Measurements from ENCODE around the gene MCM10.
"Not testable (repeated sequence)": the region's sequence is repeated elsewhere in the genome, so short reads cannot be mapped to it uniquely, and the experiment has no call there.

MCM10 gene

DNA sequence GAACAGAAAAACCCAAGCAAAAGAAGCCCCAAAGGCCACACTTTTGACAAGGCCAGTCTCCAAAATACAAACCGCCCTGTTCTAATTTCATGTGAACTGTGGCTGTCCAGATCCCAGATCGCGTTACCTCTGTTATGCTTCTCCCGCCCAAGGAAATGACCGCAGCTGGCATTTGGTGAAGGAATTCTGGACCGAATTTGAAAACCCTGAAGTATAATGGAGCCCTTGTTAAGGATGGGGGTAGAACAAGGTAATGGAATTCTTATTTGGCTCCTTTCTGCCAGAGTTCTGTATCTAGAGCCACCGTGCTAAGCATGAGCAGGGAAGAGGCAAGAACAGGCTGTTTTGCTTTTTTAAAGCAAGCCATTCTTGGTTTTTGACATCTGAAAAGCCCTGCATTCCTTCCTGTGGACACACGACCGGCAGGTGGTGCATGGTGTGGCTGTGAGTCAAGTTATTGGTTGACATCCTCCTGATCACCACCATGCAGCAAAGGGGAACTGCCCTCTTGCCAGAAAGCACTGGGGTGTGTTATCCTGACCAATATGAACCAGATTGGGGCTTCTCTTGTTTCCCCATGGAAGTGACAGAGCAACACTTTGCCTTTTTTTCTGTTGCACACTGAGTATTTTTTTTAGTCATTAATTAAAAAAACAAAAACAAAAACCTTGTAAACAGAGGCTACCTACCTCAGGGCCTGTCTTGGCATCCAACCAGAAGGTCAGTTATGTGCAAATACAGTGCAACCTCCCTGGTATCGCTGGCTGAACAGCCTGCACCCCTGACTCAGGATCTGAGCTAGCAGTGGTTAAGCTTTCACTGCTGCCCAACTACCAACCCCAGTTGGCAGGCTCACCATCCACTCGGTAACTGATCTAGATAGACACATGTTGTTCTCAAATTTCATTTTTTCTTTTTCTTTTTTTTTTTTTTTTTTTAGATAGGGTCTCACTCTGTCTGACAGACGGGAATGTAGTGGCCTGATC lies 58.6 kb downstream of the MCM10 start:
- DNase-seq (ENCODE audit: low read depth in 1 of 2, low spot score in 1 of 2), result no peak

GRCh38 chr10:13221572-13221971 lies 60.2 kb downstream of the MCM10 start:
- DNase-seq (ENCODE audit: low read depth in 1 of 2, low spot score in 1 of 2), result no peak

GRCh38 chr10:13222151-13222550 lies 60.8 kb downstream of the MCM10 start:
- DNase-seq (ENCODE audit: low read depth in 1 of 2, low spot score in 1 of 2), result no peak

- no peak for DNase-seq (ENCODE audit: low read depth in 1 of 2, low spot score in 1 of 2)
Measured at GRCh38 chr10:13222566-13222965, 61.2 kb downstream of the MCM10 start.

DNA sequence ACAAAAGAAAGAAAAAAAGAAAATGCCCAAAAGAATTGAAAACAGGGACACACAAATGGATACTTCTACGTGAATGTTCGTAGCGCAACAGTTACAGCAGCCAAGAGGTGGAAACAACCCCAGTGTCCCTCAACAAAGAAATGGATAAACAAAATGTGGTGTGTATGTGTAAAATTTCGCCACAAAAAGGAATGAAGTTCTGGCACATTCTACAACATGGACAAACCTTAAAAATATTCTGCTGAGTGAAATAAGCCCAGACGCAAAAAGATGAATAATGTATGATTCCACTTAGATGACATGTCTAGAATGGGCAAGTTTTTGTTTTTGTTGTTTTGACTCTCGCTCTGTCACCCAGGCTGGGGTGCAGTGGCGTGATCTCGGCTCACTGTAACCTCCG lies 61.9 kb downstream of the MCM10 start:
- DNase-seq (ENCODE audit: low read depth in 1 of 2, low spot score in 1 of 2), result no peak

DNA sequence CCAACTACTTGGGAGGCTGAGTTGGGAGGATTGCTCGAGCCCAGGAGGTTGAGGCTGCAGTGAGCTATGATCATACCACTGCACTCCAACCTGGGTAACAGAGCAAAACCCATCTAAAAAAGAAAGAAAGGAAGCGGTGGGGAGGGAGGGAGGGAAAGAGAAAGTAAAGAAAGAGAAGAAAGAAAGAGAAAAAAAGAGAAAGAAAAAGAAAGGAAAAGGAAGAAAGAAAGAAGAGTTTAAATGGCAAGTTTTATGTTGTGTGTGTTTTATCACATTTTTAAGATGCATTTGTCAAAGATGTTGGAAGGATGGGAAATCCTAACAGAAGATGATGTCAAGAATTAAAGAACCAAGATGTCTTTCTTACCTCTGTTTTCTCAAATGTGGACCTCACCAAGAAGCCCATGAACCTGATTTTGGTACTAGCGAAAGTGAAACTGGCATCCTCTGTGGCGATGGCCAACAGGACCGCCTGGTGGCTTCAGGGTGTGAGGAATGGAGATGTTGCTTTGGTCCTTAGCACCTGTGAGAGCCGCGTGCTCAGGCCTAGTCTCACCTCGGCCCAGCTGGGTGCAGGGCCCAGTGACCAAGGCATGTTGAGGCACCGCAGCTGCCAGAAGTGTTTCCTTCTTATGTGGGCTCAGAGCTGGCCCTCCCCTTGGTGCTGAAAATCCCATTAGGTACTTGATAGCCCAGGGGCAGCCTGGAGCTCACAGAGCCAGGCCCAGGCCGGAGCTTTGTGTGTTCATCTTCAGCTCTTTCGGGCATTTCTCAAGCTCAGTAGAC lies 63.0 kb downstream of the MCM10 start:
- DNase-seq (ENCODE audit: low read depth in 1 of 2, low spot score in 1 of 2), result no peak

DNA sequence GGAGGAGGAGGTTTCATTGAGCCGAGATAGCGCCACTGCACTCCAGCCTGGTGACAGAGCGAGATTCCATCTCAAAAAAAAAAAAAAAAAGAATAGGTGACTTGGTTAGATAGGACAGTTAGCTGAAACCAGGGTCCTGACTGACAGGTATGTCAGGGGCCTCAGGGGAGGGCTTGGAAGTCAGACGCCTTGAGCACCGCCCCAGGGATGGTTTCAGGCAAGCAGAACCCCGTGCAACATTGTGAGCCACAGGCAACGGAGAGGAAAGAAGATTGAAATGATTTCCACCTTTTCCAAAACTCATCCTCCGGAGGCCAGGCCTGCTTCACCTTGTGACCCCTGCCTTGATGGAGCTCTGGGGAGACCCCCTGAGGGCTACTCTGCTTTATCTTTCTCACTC lies 64.2 kb downstream of the MCM10 start:
- no peak for DNase-seq (ENCODE audit: low read depth in 1 of 2, low spot score in 1 of 2)

GRCh38 chr10:13227031-13227430 lies 65.7 kb downstream of the MCM10 start:
- DNase-seq (ENCODE audit: low read depth in 1 of 2, low spot score in 1 of 2), result no peak

DNA sequence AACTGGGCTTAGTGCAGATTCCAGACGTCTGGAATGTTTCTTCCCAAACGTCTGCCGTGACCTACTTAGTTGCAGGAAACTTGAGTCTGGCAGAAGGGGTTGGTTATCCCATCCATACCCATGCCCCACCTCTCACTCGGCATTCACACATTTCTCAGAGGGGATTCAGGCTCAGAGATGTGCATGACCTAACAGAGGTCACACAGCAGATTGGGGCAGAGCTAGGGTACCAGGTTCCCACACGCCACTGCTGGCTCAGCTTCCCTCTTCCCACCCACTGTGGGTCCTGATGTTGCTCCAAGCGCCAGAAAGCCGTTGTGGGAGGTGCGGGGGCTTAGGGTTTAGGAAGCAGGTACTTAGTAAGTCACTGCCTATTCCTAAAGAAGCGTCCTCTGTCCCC lies 69.8 kb downstream of the MCM10 start:
- no peak for DNase-seq (ENCODE audit: low read depth in 1 of 2, low spot score in 1 of 2)

GRCh38 chr10:13231808-13232207 lies 70.5 kb downstream of the MCM10 start:
- no peak for DNase-seq (ENCODE audit: low read depth in 1 of 2, low spot score in 1 of 2)

DNA sequence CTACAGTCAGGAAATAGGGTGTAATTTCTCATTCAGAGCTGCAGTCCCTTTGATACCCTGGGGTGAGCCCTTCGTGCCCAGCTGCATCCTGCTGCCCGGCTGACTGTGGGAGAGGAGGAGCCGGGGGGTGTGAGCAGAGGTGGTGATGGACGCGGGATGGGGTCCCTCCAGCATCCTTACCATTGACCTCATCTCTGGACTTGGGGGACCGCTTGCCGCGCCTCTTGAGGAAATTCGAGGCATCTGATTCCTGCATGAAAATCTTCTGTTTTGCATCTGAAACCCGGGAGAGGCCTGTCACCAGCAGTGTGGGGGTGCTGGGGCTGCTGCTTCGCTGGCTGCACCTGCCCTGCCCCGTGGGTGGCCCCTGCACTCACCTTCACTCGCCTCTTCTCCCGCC lies 72.0 kb downstream of the MCM10 start:
- no peak for DNase-seq (ENCODE audit: low read depth in 1 of 2, low spot score in 1 of 2)

DNA sequence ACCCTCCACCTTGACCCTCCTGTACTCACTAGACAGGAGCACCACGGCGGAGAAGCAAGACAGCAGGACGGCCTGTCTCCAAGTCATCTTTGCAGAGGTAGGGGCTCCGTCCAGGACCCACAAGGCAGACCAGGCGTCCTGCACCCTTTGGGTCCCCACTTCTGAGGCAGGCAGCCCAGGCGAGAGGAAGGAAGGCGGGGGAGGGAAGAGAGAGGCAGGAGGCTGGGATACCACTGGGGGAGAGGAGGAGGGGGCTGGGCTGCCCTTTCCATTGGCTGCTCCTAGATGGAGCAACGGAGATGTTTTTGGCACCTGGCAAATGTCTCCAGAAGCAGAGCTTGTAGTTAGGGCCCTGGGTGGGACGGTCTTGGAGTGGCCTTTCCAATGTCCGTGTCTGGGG lies 72.8 kb downstream of the MCM10 start, which contains the start of gene UCMA:
TSS of gene UCMA (minus strand) at position 203 of the 400 bp plus-strand sequence. CDS start at position 87, 116 bp downstream.
- no peak for DNase-seq (ENCODE audit: low read depth in 1 of 2, low spot score in 1 of 2)

- not testable (repeated sequence) for DNase-seq (ENCODE audit: low read depth in 1 of 2, low spot score in 1 of 2)
Measured at GRCh38 chr10:13234736-13235135, 73.4 kb downstream of the MCM10 start.

GRCh38 chr10:13236638-13237037 lies 75.3 kb downstream of the MCM10 start:
- DNase-seq (ENCODE audit: low read depth in 1 of 2, low spot score in 1 of 2), result no peak

- no peak for DNase-seq (ENCODE audit: low read depth in 1 of 2, low spot score in 1 of 2)
Measured at GRCh38 chr10:13238271-13239077, 77.1 kb downstream of the MCM10 start.

GRCh38 chr10:13239923-13240322 lies 78.6 kb downstream of the MCM10 start:
- no peak for DNase-seq (ENCODE audit: low read depth in 1 of 2, low spot score in 1 of 2)

- no peak for DNase-seq (ENCODE audit: low read depth in 1 of 2, low spot score in 1 of 2)
Measured at GRCh38 chr10:13241613-13242012, 80.3 kb downstream of the MCM10 start.

DNA sequence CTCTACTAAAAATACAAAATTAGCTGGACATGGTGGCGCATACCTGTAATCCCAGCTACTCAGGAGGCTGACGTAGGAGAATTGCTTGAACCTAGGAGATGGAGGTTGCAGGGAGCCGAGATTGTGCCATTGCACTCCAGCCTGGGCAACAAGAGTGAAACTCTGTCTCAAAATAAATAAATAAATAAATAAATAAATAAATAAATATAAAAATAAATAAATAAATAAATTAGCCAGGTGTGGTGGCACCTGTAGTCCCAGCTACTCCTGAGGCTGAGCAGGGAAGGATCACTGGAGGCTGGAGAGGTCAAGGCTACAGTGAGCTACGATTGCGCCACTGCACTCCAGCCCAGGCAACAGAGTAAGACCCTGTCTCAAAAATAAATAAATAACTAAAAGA lies 80.9 kb downstream of the MCM10 start:
- not testable (repeated sequence) for DNase-seq (ENCODE audit: low read depth in 1 of 2, low spot score in 1 of 2)

DNA sequence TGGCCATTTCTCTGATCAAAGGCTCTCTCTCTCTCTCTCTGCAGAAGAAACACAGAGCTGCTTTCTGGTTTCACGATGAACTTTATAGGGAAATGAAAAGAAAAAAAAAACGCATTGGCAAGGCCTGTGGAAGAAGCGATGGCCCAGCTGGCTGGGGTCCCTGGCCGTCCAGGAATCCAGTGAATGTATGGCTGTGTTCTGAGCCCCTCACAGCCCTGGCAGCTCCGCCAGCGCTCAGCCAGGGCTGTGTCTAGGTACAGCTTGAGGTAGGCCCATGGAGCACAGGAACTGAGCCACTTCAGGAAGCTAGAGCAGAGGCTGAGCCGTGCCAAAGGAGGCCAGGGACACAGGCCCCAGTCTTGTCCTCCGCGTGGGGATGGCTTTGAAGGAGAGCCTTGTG lies 85.9 kb downstream of the MCM10 start:
- no peak for DNase-seq (ENCODE audit: low read depth in 1 of 2, low spot score in 1 of 2)

DNA sequence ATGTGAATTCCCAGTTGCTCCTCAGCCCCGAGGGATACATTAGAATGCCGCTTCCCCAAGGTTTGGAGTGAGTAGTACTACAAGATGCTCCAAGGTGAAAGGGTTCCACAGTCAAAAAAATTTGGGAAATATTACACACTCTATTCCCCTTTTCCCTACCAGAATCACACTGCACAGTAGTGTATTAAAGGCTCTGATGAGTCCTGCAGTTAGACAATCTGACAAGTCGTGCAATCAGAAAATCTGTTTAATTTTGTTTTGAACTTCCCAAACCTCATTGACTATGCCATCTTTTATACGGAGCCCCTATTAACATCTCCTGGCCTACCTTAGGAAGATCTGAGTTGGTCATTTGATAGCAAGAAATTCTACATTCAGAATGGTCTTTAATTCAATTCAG lies 86.4 kb downstream of the MCM10 start:
- DNase-seq (ENCODE audit: low read depth in 1 of 2, low spot score in 1 of 2), result no peak

DNA sequence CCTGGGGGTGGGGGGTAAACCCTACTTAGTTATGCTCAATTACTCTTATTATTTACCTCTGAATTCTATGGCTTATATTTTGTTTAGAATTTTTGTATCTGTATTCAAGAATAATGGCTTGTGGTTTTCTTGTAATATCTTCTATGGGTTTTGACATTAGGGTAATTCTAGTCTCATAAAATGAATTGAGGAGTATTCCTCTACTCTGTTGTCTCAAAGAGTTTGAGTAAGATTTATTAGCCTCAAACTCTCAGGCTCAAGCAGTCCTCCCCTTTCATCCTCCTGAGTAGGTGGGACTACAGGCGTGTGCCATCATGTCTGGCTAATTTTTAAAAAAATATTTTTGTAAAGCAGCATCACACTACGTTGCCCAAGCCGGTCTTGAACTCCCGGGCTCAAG lies 92.4 kb downstream of the MCM10 start:
- no peak for DNase-seq (ENCODE audit: low read depth in 1 of 2, low spot score in 1 of 2)

Measured in stimulated activated CD4-positive, alpha-beta T cell treated with anti-CD3 and anti-CD28 coated beads, Interleukin-15, amount 100 ng/mL, for 1 hour (primary cell).